ENCODE results near the gene LRRC8D. TPM values are rescaled to one million over a fixed set of nuclear protein-coding genes. Genes with fewer than 3 reads are reported as not detected.

The LRRC8D gene
- total and polyA plus RNA-seq, 2 experiments from 2014 or later, result 23.6 to 48.8 TPM

- no peaks in the 10 kb centered on the region for H3K9me3 Mint-ChIP-seq
- H3K4me3 Mint-ChIP-seq, result no peak overlapping the region
- Histone ChIP-seq H3K36me3 (ENCODE audit: insufficient read depth) (no peaks in the 10 kb centered on the region; the same call in 1 of the 2 replicates), H4K20me1 (replicated peaks; ENCODE audit: insufficient read depth) (peaks cover 3% of the 10 kb centered on the region; the same call in 1 of the 2 replicates), H3K4me3 (no peak overlapping the region), H3K27ac (ENCODE audit: low read depth) (no peak overlapping the region), H3F3A (replicated peaks; ENCODE audit: low read depth) (0 out of 2 replicates have a peak, but pooled peaks cover 7% of the 10 kb centered on the region), H3K79me2 (replicated peaks; ENCODE audit: insufficient read depth) (peaks cover 40% of the 10 kb centered on the region), H3K4me1 (ENCODE audit: insufficient read depth) (peaks cover 15% of the 10 kb centered on the region), H3K27me3 (ENCODE audit: insufficient read depth) (no peaks in the 10 kb centered on the region), H2AFZ (no peak overlapping the region), H3K9me2 (ENCODE audit: insufficient read depth) (no peaks in the 10 kb centered on the region), H3K4me2 (no peak overlapping the region)
- peaks cover 4% of the 10 kb centered on the region for H3K27me3 Mint-ChIP-seq (ENCODE audit: insufficient read depth, low read depth, poor library complexity)
- H3K27ac Mint-ChIP-seq, result no peak overlapping the region
- no peaks in the 10 kb centered on the region; the same call in 2 of the 3 replicates for H3K36me3 Mint-ChIP-seq (ENCODE audit: low read depth)
- DNase-seq (ENCODE audit: low spot score), result no peak
- TF ChIP-seq ZNF462 (CRISPR knock-in tag; IDR thresholded peaks at IDR 0.05) (no peak), ETS1 (IDR thresholded peaks at IDR 0.05) (no peak), STAT1 (IDR thresholded peaks at IDR 0.05; ENCODE audit: unreplicated experiment) (no peak), NANOG (IDR thresholded peaks at IDR 0.05; ENCODE audit: borderline replicate concordance) (no peak), CREB1 (CRISPR knock-in tag; IDR thresholded peaks at IDR 0.05; ENCODE audit: low read depth) (no peak), JUNB (IDR thresholded peaks at IDR 0.05; ENCODE audit: unreplicated experiment) (no peak), POLR2AphosphoS5 (IDR thresholded peaks at IDR 0.05; ENCODE audit: low read depth) (no peak), EZH2phosphoT487 (IDR thresholded peaks at IDR 0.05; ENCODE audit: unreplicated experiment) (no peak), REST (IDR thresholded peaks at IDR 0.05; ENCODE audit: unreplicated experiment) (no peak), EZH2 (IDR thresholded peaks at IDR 0.05; ENCODE audit: low read depth, unreplicated experiment) (no peak), ZNF331 (CRISPR knock-in tag; IDR thresholded peaks at IDR 0.05; ENCODE audit: low read depth) (no peak), CTCF (conservative IDR thresholded peaks at IDR 0.05; ENCODE audit: low read depth in 2 of 2) (no peak), ZNF114 (CRISPR knock-in tag; IDR thresholded peaks at IDR 0.05) (no peak)
- no peak for ATAC-seq
- H3K4me1 Mint-ChIP-seq, result peaks cover 50% of the 10 kb centered on the region
Observed at GRCh38 chr1:89897347-89898133, 76.7 kb downstream of the LRRC8D start.
